HG03060 (cell line): ENCODE data around the gene CALY.

Experiments
- ATAC-seq: cut with Tn5 transposase; IDR thresholded peaks from one replicate; pipeline ENCODE4 v1.9.1; 2021; ENCODE audit warnings: low read depth, moderate number of reproducible peaks; ENCODE audit not compliant: unreplicated experiment

Gene CALY

GRCh38 chr10:133294189-133294588, 42.5 kb downstream of the CALY start:
- no peak for ATAC-seq

- ATAC-seq: no peak
Observed at GRCh38 chr10:133293810-133294119, 42.9 kb downstream of the CALY start.

- no peak for ATAC-seq
Observed at GRCh38 chr10:133292919-133293809, 43.5 kb downstream of the CALY start.

GRCh38 chr10:133289761-133290160, 46.9 kb downstream of the CALY start:
- no peak for ATAC-seq

- no peak for ATAC-seq
Observed at GRCh38 chr10:133287832-133288500, 48.7 kb downstream of the CALY start.

GRCh38 chr10:133286366-133286765, 50.3 kb downstream of the CALY start:
- no peak for ATAC-seq

GRCh38 chr10:133285217-133285616, 51.5 kb downstream of the CALY start:
- no peak for ATAC-seq

- ATAC-seq: no peak
Observed at GRCh38 chr10:133283931-133284330, 52.8 kb downstream of the CALY start.

GRCh38 chr10:133282846-133283390, 53.8 kb downstream of the CALY start:
- no peak for ATAC-seq

- ATAC-seq: no peak
Observed at GRCh38 chr10:133281628-133282372, 54.9 kb downstream of the CALY start.

GRCh38 chr10:133281084-133281483, 55.6 kb downstream of the CALY start:
- ATAC-seq: no peak

GRCh38 chr10:133280391-133281059, 56.2 kb downstream of the CALY start:
- ATAC-seq: no peak

GRCh38 chr10:133279326-133280226, 57.1 kb downstream of the CALY start:
- no peak for ATAC-seq

- no peak for ATAC-seq
Observed at GRCh38 chr10:133278577-133279265, 58.0 kb downstream of the CALY start.

GRCh38 chr10:133277993-133278576, 58.6 kb downstream of the CALY start:
- ATAC-seq: no peak

- no peak for ATAC-seq
Observed at GRCh38 chr10:133277277-133277992, 59.3 kb downstream of the CALY start.

GRCh38 chr10:133276435-133277201, 60.1 kb downstream of the CALY start, which contains the start of gene ADAM8:
ADAM8 (minus strand) TSS chr10:133276868; CDS start chr10:133276817, 51 bp downstream.
- no peak for ATAC-seq
